ENCODE measurements around the gene CACNA1D. TPM values are rescaled to one million over a fixed set of nuclear protein-coding genes. Genes with fewer than 3 reads are reported as not detected.

CACNA1D gene
- polyA plus RNA-seq, 1 experiment: 0.15 TPM

GRCh38 chr3:53794597-53794996 is 300.2 kb downstream of the CACNA1D start:
- CTCF ChIA-PET: interaction anchor here (0.5 to 1.2 kb wide), 3 partner anchors 10 to 85 kb away, joined by 3 read pairs; no protein-coding TSS in a partner anchor
- Histone ChIP-seq H3K27me3 (ENCODE audit: control insufficient read depth, insufficient read depth, low read length) (no peaks in the 10 kb centered on the region), H3K36me3 (ENCODE audit: control insufficient read depth, insufficient read depth, low read length) (no peaks in the 10 kb centered on the region), H3K4me3 (ENCODE audit: low read depth, low read length) (no peak overlapping the region)
- DNase-seq (ENCODE audit: low read depth): no peak
- TF ChIP-seq, protein P1, sequence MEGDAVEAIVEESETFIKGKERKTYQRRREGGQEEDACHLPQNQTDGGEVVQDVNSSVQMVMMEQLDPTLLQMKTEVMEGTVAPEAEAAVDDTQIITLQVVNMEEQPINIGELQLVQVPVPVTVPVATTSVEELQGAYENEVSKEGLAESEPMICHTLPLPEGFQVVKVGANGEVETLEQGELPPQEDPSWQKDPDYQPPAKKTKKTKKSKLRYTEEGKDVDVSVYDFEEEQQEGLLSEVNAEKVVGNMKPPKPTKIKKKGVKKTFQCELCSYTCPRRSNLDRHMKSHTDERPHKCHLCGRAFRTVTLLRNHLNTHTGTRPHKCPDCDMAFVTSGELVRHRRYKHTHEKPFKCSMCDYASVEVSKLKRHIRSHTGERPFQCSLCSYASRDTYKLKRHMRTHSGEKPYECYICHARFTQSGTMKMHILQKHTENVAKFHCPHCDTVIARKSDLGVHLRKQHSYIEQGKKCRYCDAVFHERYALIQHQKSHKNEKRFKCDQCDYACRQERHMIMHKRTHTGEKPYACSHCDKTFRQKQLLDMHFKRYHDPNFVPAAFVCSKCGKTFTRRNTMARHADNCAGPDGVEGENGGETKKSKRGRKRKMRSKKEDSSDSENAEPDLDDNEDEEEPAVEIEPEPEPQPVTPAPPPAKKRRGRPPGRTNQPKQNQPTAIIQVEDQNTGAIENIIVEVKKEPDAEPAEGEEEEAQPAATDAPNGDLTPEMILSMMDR (IDR thresholded peaks at IDR 0.05; ENCODE audit: insufficient read depth, low read depth, low read length): no peak
- POLR2A ChIA-PET: no interaction called here

GRCh38 chr3:53795176-53795575 is 300.8 kb downstream of the CACNA1D start:
- no peak for DNase-seq (ENCODE audit: low read depth)
- no peaks in the 10 kb centered on the region for H3K36me3 ChIP-seq (ENCODE audit: control insufficient read depth, insufficient read depth, low read length)
- ChIA-PET POLR2A (no interaction called here), CTCF (interaction anchor here (0.5 to 1.2 kb wide), 5 partner anchors 9 to 69 kb away, joined by 3 read pairs; no protein-coding TSS in a partner anchor)
- TF ChIP-seq, protein P1 (IDR thresholded peaks at IDR 0.05; ENCODE audit: insufficient read depth, low read depth, low read length): no peak
- H3K27me3 ChIP-seq (ENCODE audit: control insufficient read depth, insufficient read depth, low read length): no peaks in the 10 kb centered on the region
- no peak overlapping the region for H3K4me3 ChIP-seq (ENCODE audit: low read depth, low read length)

- Histone ChIP-seq H3K36me3 (ENCODE audit: control insufficient read depth, insufficient read depth, low read length) (no peaks in the 10 kb centered on the region), H3K27me3 (ENCODE audit: control insufficient read depth, insufficient read depth, low read length) (no peaks in the 10 kb centered on the region), H3K4me3 (ENCODE audit: low read depth, low read length) (no peak overlapping the region)
- DNase-seq (ENCODE audit: low read depth): no peak
- TF ChIP-seq, protein P1 (IDR thresholded peaks at IDR 0.05; ENCODE audit: insufficient read depth, low read depth, low read length): no peak
- ChIA-PET CTCF (interaction anchor here (0.7 to 1.2 kb wide), 4 partner anchors 8 to 69 kb away, joined by 3 read pairs; no protein-coding TSS in a partner anchor), POLR2A (no interaction called here)
Measured at GRCh38 chr3:53795789-53796560, 301.6 kb downstream of the CACNA1D start.

DNA sequence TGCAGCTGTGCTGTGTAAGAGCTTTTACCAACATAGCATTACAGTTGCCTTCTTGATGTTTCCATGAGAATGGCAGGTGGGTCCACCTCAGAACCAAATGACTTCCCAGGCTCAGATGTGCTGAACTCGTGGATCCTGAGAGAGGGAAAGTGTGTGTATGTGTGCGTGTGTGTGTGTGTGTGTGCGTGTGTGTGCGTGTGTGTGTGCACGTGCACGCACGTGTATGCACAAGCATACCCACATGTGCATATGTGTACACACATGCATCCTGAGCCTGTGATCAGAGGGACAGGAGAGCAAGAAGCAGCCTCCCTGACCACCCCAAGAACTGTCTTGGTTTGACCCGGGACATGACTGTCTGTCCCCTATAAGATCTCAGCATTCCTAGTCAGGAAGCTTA is 303.7 kb downstream of the CACNA1D start:
- ChIA-PET POLR2A (no interaction called here), CTCF (interaction anchor here (0.9 kb wide), 1 partner anchor 59 kb away, joined by 3 read pairs; no protein-coding TSS in a partner anchor)
- Histone ChIP-seq H3K27me3 (ENCODE audit: control insufficient read depth, insufficient read depth, low read length) (no peaks in the 10 kb centered on the region), H3K4me3 (ENCODE audit: low read depth, low read length) (no peak overlapping the region), H3K36me3 (ENCODE audit: control insufficient read depth, insufficient read depth, low read length) (no peaks in the 10 kb centered on the region)
- no peak for DNase-seq (ENCODE audit: low read depth)
- TF ChIP-seq, protein P1 (IDR thresholded peaks at IDR 0.05; ENCODE audit: insufficient read depth, low read depth, low read length): no peak

GRCh38 chr3:53799338-53799865 is 305.0 kb downstream of the CACNA1D start:
- POLR2A ChIA-PET: no interaction called here
- Histone ChIP-seq H3K27me3 (ENCODE audit: control insufficient read depth, insufficient read depth, low read length) (no peaks in the 10 kb centered on the region), H3K36me3 (ENCODE audit: control insufficient read depth, insufficient read depth, low read length) (no peaks in the 10 kb centered on the region), H3K4me3 (ENCODE audit: low read depth, low read length) (no peak overlapping the region)
- TF ChIP-seq, protein P1 (IDR thresholded peaks at IDR 0.05; ENCODE audit: insufficient read depth, low read depth, low read length): no peak
- CTCF ChIA-PET: no interaction called here
- DNase-seq (ENCODE audit: low read depth): no peak
